Esophagus squamous epithelium (tissue), 5 donors: ENCODE results near the gene NECTIN2. TPM values are rescaled to one million over a fixed set of nuclear protein-coding genes. Genes with fewer than 3 reads are reported as not detected.
"Not testable (repeated sequence)": the region's sequence is repeated elsewhere in the genome, so short reads cannot be mapped to it uniquely, and the experiment has no call there.

Source experiments
- DNase-seq: peaks from one replicate; lab custom pipeline; 2025; lab: John Stamatoyannopoulos, UW
- H3K27ac ChIP-seq, 4 donors: fragments of 200-600 bp; sonication (generic); one replicate each; pipeline ENCODE4 v1.5.1; 2016 to 2019; ENCODE audit warnings: mild to moderate bottlenecking in 1 of 4
- H3K27me3 ChIP-seq, 4 donors: fragments of 200-600 bp; sonication (generic); 1 replicate in 3 of 4; 2 replicates in 1 of 4; pipeline versions ENCODE4 v1.5.1 to v1.6.0; 2017 to 2021; ENCODE audit warnings: antibody characterized with exemption in 1 of 4
- H3K36me3 ChIP-seq, 3 donors: fragments of 200-600 bp; sonication (generic); one replicate each; pipeline ENCODE4 v1.5.1; 2016 to 2019
- H3K4me1 ChIP-seq, 3 donors: fragments of 200-600 bp; sonication (generic); one replicate each; pipeline ENCODE4 v1.5.1; 2017 to 2019
- H3K4me3 ChIP-seq, 4 donors: fragments of 200-600 bp; sonication (generic); 1 replicate in 3 of 4; 2 replicates in 1 of 4; pipeline ENCODE4 v1.5.1; 2016 to 2019; ENCODE audit warnings: mild to moderate bottlenecking in 2 of 4, moderate library complexity in 1 of 4
- H3K9me3 ChIP-seq, 3 donors: fragments of 200-600 bp; sonication (generic); one replicate each; pipeline ENCODE4 v1.5.1; 2016 to 2019
- CTCF ChIP-seq, 6 experiments: fragments of 450-650 bp in 4 of 6; fragments of 200-600 bp in 2 of 6; sonication (generic) in 2 of 6; IDR thresholded peaks; one replicate each; pipeline ENCODE4 v1.5.1; 2016 to 2019; ENCODE audit warnings: antibody characterized with exemption in 6 of 6, mild to moderate bottlenecking in 4 of 6, moderate library complexity in 4 of 6
- POLR2A ChIP-seq, 4 donors: fragments of 450-650 bp; IDR thresholded peaks; one replicate each; pipeline ENCODE4 v1.6.1; 2017; ENCODE audit warnings: antibody characterized with exemption in 4 of 4, mild to moderate bottlenecking in 4 of 4, moderate library complexity in 3 of 4
- WGBS, 2 donors: methylation state at CpG; one replicate each; pipeline ENCODE4 v1.1.5; 2018; 5-methylcytosine and 5-hydroxymethylcytosine counted together
- intact Hi-C: fragments of 100-400 bp; cut with DNase I; formaldehyde crosslinking; loops from one replicate; pipeline ENCODE4 v1.15.0; 2022
- total RNA-seq, 4 donors: library from RNA; depleted of rRNA; stranded (reverse); fragments of >200 nt; gene quantifications; one replicate each; pipeline ENCODE4 v1.1.0, GENCODE V29; 2016
- donor health status: DM: yes; HTN: yes; CAD: no.

NECTIN2 gene
- total RNA-seq, 4 donors from 2014 or later = 42.9 to 103 (median 60.9) TPM

- H3K36me3 ChIP-seq = peaks cover 0 to 54% (median 0%) of the 10 kb centered on the region in 3 donors
- H3K4me3 ChIP-seq = no peak overlapping the region
- no peak overlapping the region for H3K27ac ChIP-seq
- H3K9me3 ChIP-seq = no peaks in the 10 kb centered on the region
- intact Hi-C loops = no loop called here
- H3K27me3 ChIP-seq = no peaks in the 10 kb centered on the region
- TF ChIP-seq POLR2A (IDR thresholded peaks at IDR 0.05) = no peak
- no peak for TF ChIP-seq CTCF (IDR thresholded peaks at IDR 0.05)
- 48 to 70% methylated on average over 4 of the region's 4 CpGs for WGBS, 2 donors
- no peak for DNase-seq
- H3K4me1 ChIP-seq = peaks cover 0 to 27% (median 5%) of the 10 kb centered on the region in 3 donors
Observed at GRCh38 chr19:44857837-44858236, 11.7 kb downstream of the NECTIN2 start.

GRCh38 chr19:44861576-44861975 lies 15.5 kb downstream of the NECTIN2 start:
- H3K27me3 ChIP-seq, intact Hi-C loops: not testable (repeated sequence)
- WGBS, 2 donors = 71 to 77% methylated on average over 3 of the region's 3 CpGs

GRCh38 chr19:44863990-44864389 lies 17.9 kb downstream of the NECTIN2 start:
- Histone ChIP-seq H3K27ac (no peak overlapping the region), H3K9me3 (no peaks in the 10 kb centered on the region), H3K4me1 (peaks cover 0 to 20% (median 4%) of the 10 kb centered on the region in 3 donors), H3K4me3 (no peak overlapping the region), H3K27me3 (no peaks in the 10 kb centered on the region), H3K36me3 (peaks cover 0 to 73% (median 8%) of the 10 kb centered on the region in 3 donors)
- intact Hi-C loops = no loop called here
- 85 to 86% methylated on average over 2 of the region's 2 CpGs for WGBS, 2 donors
- TF ChIP-seq POLR2A (IDR thresholded peaks at IDR 0.05) (no peak), CTCF (IDR thresholded peaks at IDR 0.05) (no peak)
- no peak for DNase-seq

More at GRCh38 chr19:44861576-44861975, 15.5 kb downstream of the NECTIN2 start:
- H3K27ac ChIP-seq, H3K4me3 ChIP-seq, H3K9me3 ChIP-seq, DNase-seq: not testable (repeated sequence)
- Histone ChIP-seq H3K36me3 (peaks cover 0 to 53% (median 8%) of the 10 kb centered on the region in 3 donors), H3K4me1 (peaks cover 0 to 25% (median 3%) of the 10 kb centered on the region in 3 donors)

GRCh38 chr19:44865196-44865767 lies 19.2 kb downstream of the NECTIN2 start:
- no peak overlapping the region for H3K27ac ChIP-seq
- intact Hi-C loops = no loop called here
- H3K27me3 ChIP-seq = no peaks in the 10 kb centered on the region
- WGBS, 2 donors = 86 to 92% methylated on average over 7 to 18 of the region's 27 CpGs
- DNase-seq = no peak
- peaks cover 0 to 62% (median 8%) of the 10 kb centered on the region in 3 donors for H3K36me3 ChIP-seq
- H3K4me3 ChIP-seq = no peak overlapping the region
- no peaks in the 10 kb centered on the region for H3K9me3 ChIP-seq
- H3K4me1 ChIP-seq = peaks cover 0 to 23% (median 4%) of the 10 kb centered on the region in 3 donors
- no peak for TF ChIP-seq CTCF (IDR thresholded peaks at IDR 0.05)
- TF ChIP-seq POLR2A (IDR thresholded peaks at IDR 0.05) = no peak

- Histone ChIP-seq H3K27me3 (no peaks in the 10 kb centered on the region), H3K36me3 (peaks cover 5 to 59% (median 8%) of the 10 kb centered on the region in 3 donors), H3K4me3 (no peak overlapping the region), H3K4me1 (peaks cover 3 to 29% (median 4%) of the 10 kb centered on the region in 3 donors), H3K9me3 (no peaks in the 10 kb centered on the region), H3K27ac (no peak overlapping the region)
- no peak for DNase-seq
- 80 to 82% methylated on average over 4 of the region's 4 CpGs for WGBS, 2 donors
- TF ChIP-seq POLR2A (IDR thresholded peaks at IDR 0.05) (no peak), CTCF (IDR thresholded peaks at IDR 0.05) (no peak)
- intact Hi-C loops = no loop called here
Observed at GRCh38 chr19:44866664-44867063, 20.6 kb downstream of the NECTIN2 start.
